Naive thymus-derived CD4-positive, alpha-beta T cell (primary cell): ENCODE data around the gene BTBD2. TPM values are rescaled to one million over a fixed set of nuclear protein-coding genes. Genes with fewer than 3 reads are reported as not detected.

Experiments used
- ATAC-seq: fragments of 150-1000 bp; cut with Tn5 transposase; 2 replicates; pipeline ENCODE4 v1.10.0; 2021; ENCODE audit warnings: mild to moderate bottlenecking, moderate library complexity
- CTCF ChIA-PET: fragments of 350-600 bp; sonication (Branson Sonifier 250); formaldehyde crosslinking; loops from one replicate; lab custom pipeline; 2021; ENCODE audit warnings: antibody characterized with exemption; lab: Charles Lee
- POLR2A ChIA-PET: fragments of 350-600 bp; sonication (Branson Sonifier 250); formaldehyde crosslinking; loops from one replicate; lab custom pipeline; 2021; ENCODE audit warnings: antibody characterized with exemption, inconsistent platforms; lab: Charles Lee
- DNase-seq, 9 donors: peaks; one replicate each; pipeline versions ENCODE4 v3.0.0 to v3.0.0-alpha.2; 2020 to 2022; ENCODE audit warnings: mixed read lengths in 1 of 9
- H3K27ac ChIP-seq: one replicate; pipeline ENCODE4 v1.7.0; 2013; ENCODE audit warnings: mild to moderate bottlenecking, low read depth, low read length, moderate library complexity
- H3K27me3 ChIP-seq, 2 donors: one replicate each; pipeline ENCODE4 v1.7.0; 2013; ENCODE audit warnings: low read length in 2 of 2, mild to moderate bottlenecking in 2 of 2, moderate library complexity in 2 of 2; ENCODE audit not compliant: control insufficient read depth in 2 of 2, insufficient read depth in 2 of 2
- H3K36me3 ChIP-seq, 3 experiments: 1 replicate in 2 of 3; 2 replicates in 1 of 3; pipeline ENCODE4 v1.7.0; 2013; ENCODE audit warnings: low read length in 3 of 3, mild to moderate bottlenecking in 3 of 3, moderate library complexity in 1 of 3; ENCODE audit not compliant: insufficient read depth in 3 of 3, control insufficient read depth in 2 of 3
- H3K4me1 ChIP-seq, 2 donors: one replicate each; pipeline ENCODE4 v1.7.0; 2013; ENCODE audit warnings: low read length in 2 of 2, mild to moderate bottlenecking in 2 of 2, moderate library complexity in 1 of 2; ENCODE audit not compliant: control insufficient read depth in 2 of 2, insufficient read depth in 2 of 2
- H3K4me3 ChIP-seq: 2 replicates; pipeline ENCODE4 v1.7.0; 2013; ENCODE audit warnings: mild to moderate bottlenecking, low read length
- H3K9me3 ChIP-seq, 3 experiments: 1 replicate in 2 of 3; 2 replicates in 1 of 3; pipeline ENCODE4 v1.7.0; 2013; ENCODE audit warnings: low read length in 3 of 3; ENCODE audit not compliant: control insufficient read depth in 2 of 3
- H3K27ac Mint-ChIP-seq, 9 donors: one replicate each; pipeline ENCODE4 v1.8.0; 2020 to 2022; ENCODE audit warnings: mixed read lengths in 9 of 9, mild to moderate bottlenecking in 8 of 9, moderate library complexity in 5 of 9, inconsistent platforms in 2 of 9
- H3K27me3 Mint-ChIP-seq, 5 donors: one replicate each; pipeline ENCODE4 v1.8.0; 2021 to 2022; ENCODE audit warnings: mixed read lengths in 5 of 5, mild to moderate bottlenecking in 1 of 5
- H3K36me3 Mint-ChIP-seq, 5 donors: one replicate each; pipeline ENCODE4 v1.8.0; 2020 to 2022; ENCODE audit warnings: mixed read lengths in 5 of 5, mild to moderate bottlenecking in 3 of 5, inconsistent platforms in 1 of 5
- H3K4me1 Mint-ChIP-seq, 7 donors: one replicate each; pipeline ENCODE4 v1.8.0; 2020 to 2022; ENCODE audit warnings: mixed read lengths in 7 of 7, mild to moderate bottlenecking in 3 of 7, inconsistent platforms in 1 of 7
- H3K4me3 Mint-ChIP-seq, 10 donors: one replicate each; pipeline ENCODE4 v1.8.0; 2020 to 2022; ENCODE audit warnings: mild to moderate bottlenecking in 10 of 10, mixed read lengths in 10 of 10, moderate library complexity in 6 of 10, inconsistent platforms in 2 of 10
- H3K9me3 Mint-ChIP-seq, 11 donors: one replicate each; pipeline ENCODE4 v1.8.0; 2020 to 2022; ENCODE audit warnings: mixed read lengths in 11 of 11, mild to moderate bottlenecking in 4 of 11, inconsistent platforms in 1 of 11, moderate library complexity in 1 of 11
- intact Hi-C, 2 donors: fragments of 100-400 bp; cut with micrococcal nuclease; formaldehyde crosslinking; loops; one replicate each; pipeline ENCODE4 v1.15.1; 2023
- polyA plus RNA-seq, 2 donors: library from polyadenylated mRNA; unstranded; fragments of 300-500 nt; fragmentation: Illumina TruSeq; gene quantifications; one replicate each; pipeline ENCODE4 v1.2.3, GENCODE V29; 2021
- total RNA-seq, 6 experiments: library from RNA in 5 of 6; stranded (reverse) in 5 of 6; gene quantifications; 1 replicate in 5 of 6; 2 replicates in 1 of 6; pipeline ENCODE4 v1.2.3 and lab custom pipeline; 2021 to 2026

BTBD2 gene
- total and polyA plus RNA-seq, 7 experiments from 2014 or later = 5.2 to 70.8 (median 62.5) TPM

DNA sequence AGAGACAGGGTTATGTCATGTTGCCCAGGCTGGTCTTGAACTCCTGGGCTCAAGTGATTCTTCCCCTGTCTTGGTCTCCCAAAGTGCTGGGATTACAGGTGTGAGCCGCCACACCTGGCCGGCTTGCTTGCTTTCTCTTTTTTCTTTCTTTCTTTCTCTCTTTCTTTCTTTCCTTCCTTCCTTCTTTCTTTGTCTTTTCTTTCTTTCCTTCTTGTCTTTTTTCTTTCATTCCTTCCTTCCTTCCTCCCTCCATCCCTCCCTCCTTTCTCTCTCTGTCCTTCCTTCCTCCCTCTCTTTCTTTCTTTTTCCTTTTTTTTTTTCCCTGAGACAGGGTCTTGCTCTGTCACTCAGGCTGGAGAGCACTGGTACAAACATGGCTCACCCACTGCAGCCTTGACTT lies 6.8 kb upstream of the BTBD2 start:
- Histone ChIP-seq H3K36me3 (no peaks in the 10 kb centered on the region), H3K27me3 (no peaks in the 10 kb centered on the region), H3K4me1 (no peaks in the 10 kb centered on the region), H3K27ac (no peak overlapping the region), H3K4me3 (no peak overlapping the region), H3K9me3 (no peaks in the 10 kb centered on the region)
- ChIA-PET POLR2A (interaction anchor here (0.6 to 1.6 kb wide), 4 partner anchors 17 to 44 kb away, joined by 3 to 5 read pairs (median 4); no protein-coding TSS in a partner anchor), CTCF (interaction anchor here (0.6 kb wide), 1 partner anchor 70 kb away, joined by 5 read pairs; no protein-coding TSS in a partner anchor)
- H3K27me3 Mint-ChIP-seq = peaks cover 0 to 4% (median 0%) of the 10 kb centered on the region in 5 donors
- H3K36me3 Mint-ChIP-seq = peaks cover 0 to 6% (median 0%) of the 10 kb centered on the region in 5 donors
- H3K9me3 Mint-ChIP-seq = peaks cover 0 to 5% (median 0%) of the 10 kb centered on the region in 11 donors
- H3K4me3 Mint-ChIP-seq = no peak overlapping the region
- intact Hi-C loops = no loop called here
- ATAC-seq = no peak
- H3K4me1 Mint-ChIP-seq = peaks cover 0 to 8% (median 5%) of the 10 kb centered on the region in 7 donors
- no peak for DNase-seq
- H3K27ac Mint-ChIP-seq = peak overlapping the region in 2 of 9 donors; percentile 33 to 62

DNA sequence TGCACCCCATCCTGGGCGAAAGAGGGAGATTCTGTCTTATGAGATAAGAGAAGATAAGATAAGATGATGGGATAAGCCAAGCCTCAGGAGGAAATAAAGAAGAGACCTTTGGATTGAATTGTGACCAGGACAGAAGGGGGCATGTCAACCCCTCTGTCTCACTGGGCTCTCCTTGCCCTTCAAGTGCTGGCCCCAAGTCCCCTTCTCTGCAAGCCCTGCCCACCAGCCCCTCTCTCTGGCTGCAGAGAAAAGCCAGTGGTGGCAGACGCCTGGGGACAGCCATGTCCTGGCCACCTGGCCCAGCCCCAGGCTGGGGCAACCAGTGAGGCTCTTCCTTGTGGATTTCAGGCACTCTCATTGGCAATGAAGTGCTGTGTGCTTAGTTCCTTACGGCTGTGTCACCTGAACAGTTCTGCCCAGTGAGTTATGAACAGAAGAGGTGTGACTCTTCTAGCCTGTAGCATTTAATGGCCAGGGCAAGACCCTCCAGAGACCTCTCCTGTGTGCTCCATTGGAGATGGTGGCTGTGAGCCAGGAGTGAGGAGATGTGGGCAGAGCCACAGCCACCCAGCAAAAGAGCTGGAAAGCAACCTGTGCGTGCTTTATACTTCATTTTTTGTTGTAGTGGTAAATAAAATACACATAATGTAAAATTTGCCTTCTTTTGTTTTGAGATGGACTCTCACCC lies 6.1 kb upstream of the BTBD2 start:
- ATAC-seq = no peak
- no peaks in the 10 kb centered on the region for H3K27me3 ChIP-seq
- Mint-ChIP-seq H3K4me1 (peaks cover 0 to 8% (median 5%) of the 10 kb centered on the region in 7 donors), H3K27ac (no peak overlapping the region), H3K36me3 (peaks cover 0 to 6% (median 0%) of the 10 kb centered on the region in 5 donors), H3K27me3 (peaks cover 0 to 4% (median 0%) of the 10 kb centered on the region in 5 donors), H3K9me3 (peaks cover 0 to 5% (median 0%) of the 10 kb centered on the region in 11 donors), H3K4me3 (no peak overlapping the region)
- CTCF ChIA-PET = no interaction called here
- H3K4me3 ChIP-seq = no peak overlapping the region
- intact Hi-C loops = no loop called here
- no peak overlapping the region for H3K27ac ChIP-seq
- no peaks in the 10 kb centered on the region for H3K36me3 ChIP-seq
- H3K9me3 ChIP-seq = no peaks in the 10 kb centered on the region
- POLR2A ChIA-PET = interaction anchor here (0.7 to 1.6 kb wide), 2 partner anchors 20 to 383 kb away, joined by 3 to 5 read pairs; no protein-coding TSS in a partner anchor
- DNase-seq = no peak
- H3K4me1 ChIP-seq = no peaks in the 10 kb centered on the region

DNA sequence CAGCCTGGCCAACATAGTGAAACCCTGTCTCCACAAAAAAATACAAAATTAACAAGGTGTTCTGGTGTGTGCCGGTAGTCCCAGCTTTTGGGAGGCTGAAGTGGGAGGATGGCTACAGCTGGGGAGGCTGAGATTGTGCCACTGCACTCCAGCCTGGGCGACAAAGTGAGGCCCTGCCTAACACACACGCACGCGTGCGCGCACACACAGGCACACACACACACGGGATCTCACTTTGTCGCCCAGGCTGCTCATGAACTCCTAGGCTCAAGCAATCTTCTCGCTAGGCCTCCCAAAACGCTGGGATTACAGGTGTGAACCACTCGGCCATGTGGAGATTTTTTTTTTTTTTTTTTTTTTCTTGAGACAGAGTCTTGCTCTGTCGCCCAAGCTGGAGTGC lies 3.2 kb upstream of the BTBD2 start:
- ATAC-seq = no peak
- Mint-ChIP-seq H3K9me3 (peaks cover 0 to 2% (median 0%) of the 10 kb centered on the region in 11 donors), H3K36me3 (peaks cover 0 to 2% (median 0%) of the 10 kb centered on the region in 5 donors), H3K27ac (no peak overlapping the region), H3K27me3 (peaks cover 0 to 4% (median 0%) of the 10 kb centered on the region in 5 donors), H3K4me1 (peaks cover 0 to 14% (median 10%) of the 10 kb centered on the region in 7 donors), H3K4me3 (no peak overlapping the region)
- intact Hi-C loops = loop anchor here (1.0 to 2.0 kb wide), 11 partner anchors 24 to 217 kb away; partner anchors contain the start of genes AP3D1 (in 1 of the 2), IZUMO4 (in 1 of the 2), MKNK2 (in 1 of the 2) and MOB3A (in 1 of the 2)
- CTCF ChIA-PET = interaction anchor here (0.7 to 2.1 kb wide), 5 partner anchors 19 to 136 kb away, joined by 3 to 11 read pairs (median 6); partner anchors contain the start of gene IZUMO4
- no peaks in the 10 kb centered on the region for H3K4me1 ChIP-seq
- no peaks in the 10 kb centered on the region for H3K9me3 ChIP-seq
- no peaks in the 10 kb centered on the region for H3K27me3 ChIP-seq
- DNase-seq = no peak
- no peak overlapping the region for H3K27ac ChIP-seq
- no peaks in the 10 kb centered on the region for H3K36me3 ChIP-seq
- POLR2A ChIA-PET = interaction anchor here (0.6 to 1.7 kb wide), 5 partner anchors 31 to 75 kb away, joined by 3 to 11 read pairs (median 6); no protein-coding TSS in a partner anchor
- H3K4me3 ChIP-seq = no peak overlapping the region

DNA sequence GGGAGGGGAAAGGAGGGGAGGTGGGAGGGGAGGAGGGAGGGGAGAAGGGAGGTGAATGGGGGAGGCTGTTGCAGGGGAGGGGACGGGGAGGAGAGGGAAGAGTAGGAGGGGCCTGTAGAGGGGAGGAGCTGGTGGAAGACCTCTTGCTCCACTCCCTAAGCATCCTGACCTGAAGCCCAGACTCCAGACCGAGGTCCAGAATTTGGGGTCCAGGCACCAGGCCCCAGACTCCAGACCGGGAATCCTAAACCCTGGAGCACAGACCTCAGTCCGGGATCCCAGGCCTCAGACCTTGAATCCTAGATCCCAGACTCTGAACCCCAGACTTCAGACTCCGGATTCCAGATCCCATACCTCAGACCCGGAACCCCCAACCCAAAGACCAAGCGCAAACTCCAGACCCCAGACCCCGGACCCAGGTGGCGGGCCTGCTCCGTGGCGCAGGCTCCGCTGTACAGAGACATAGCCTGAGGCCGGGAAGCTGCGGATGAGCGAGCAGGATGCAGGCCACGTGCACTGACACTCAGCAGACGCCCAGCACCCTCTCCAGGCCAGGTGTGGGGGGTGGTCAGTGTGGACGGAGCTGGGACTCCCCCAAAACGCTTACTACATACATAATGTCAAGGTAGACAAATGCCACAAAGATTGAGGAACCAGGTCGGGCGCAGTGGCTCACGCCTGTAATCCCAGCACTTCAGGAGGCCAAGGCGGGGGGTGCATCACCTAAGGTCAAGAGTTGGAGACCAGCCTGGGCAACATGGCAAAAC lies 710 bp upstream of the BTBD2 start:
- Histone ChIP-seq H3K27me3 (no peaks in the 10 kb centered on the region), H3K4me1 (no peaks in the 10 kb centered on the region), H3K36me3 (peaks cover 0 to 8% (median 0%) of the 10 kb centered on the region in 3 experiments), H3K4me3 (no peak overlapping the region), H3K9me3 (no peaks in the 10 kb centered on the region), H3K27ac (peak overlapping the region; percentile 37)
- H3K4me1 Mint-ChIP-seq = peaks cover 4 to 28% (median 16%) of the 10 kb centered on the region in 7 donors
- ChIA-PET CTCF (interaction anchor here (0.7 to 1.2 kb wide), 2 partner anchors 70 to 88 kb away, joined by 3 read pairs; no protein-coding TSS in a partner anchor), POLR2A (interaction anchor here (0.6 to 2.1 kb wide), 6 partner anchors 8 to 79 kb away, joined by 3 to 6 read pairs (median 4); partner anchors contain the start of gene MKNK2)
- ATAC-seq = peak; percentile 65
- peak in 7 of 9 donors; percentile 26 to 78 (median 56) for DNase-seq
- H3K4me3 Mint-ChIP-seq = peak overlapping the region in 9 of 10 donors; percentile 48 to 79 (median 59)
- H3K27me3 Mint-ChIP-seq = no peaks in the 10 kb centered on the region
- H3K9me3 Mint-ChIP-seq = no peaks in the 10 kb centered on the region
- H3K27ac Mint-ChIP-seq = peak overlapping the region in 8 of 9 donors; percentile 29 to 81 (median 60)
- H3K36me3 Mint-ChIP-seq = peaks cover 0 to 11% (median 8%) of the 10 kb centered on the region in 5 donors
- intact Hi-C loops = loop anchor here in 1 of 2 donors (1.0 kb wide), 2 partner anchors 26 to 80 kb away; partner anchors contain the start of genes IZUMO4 and MOB3A

DNA sequence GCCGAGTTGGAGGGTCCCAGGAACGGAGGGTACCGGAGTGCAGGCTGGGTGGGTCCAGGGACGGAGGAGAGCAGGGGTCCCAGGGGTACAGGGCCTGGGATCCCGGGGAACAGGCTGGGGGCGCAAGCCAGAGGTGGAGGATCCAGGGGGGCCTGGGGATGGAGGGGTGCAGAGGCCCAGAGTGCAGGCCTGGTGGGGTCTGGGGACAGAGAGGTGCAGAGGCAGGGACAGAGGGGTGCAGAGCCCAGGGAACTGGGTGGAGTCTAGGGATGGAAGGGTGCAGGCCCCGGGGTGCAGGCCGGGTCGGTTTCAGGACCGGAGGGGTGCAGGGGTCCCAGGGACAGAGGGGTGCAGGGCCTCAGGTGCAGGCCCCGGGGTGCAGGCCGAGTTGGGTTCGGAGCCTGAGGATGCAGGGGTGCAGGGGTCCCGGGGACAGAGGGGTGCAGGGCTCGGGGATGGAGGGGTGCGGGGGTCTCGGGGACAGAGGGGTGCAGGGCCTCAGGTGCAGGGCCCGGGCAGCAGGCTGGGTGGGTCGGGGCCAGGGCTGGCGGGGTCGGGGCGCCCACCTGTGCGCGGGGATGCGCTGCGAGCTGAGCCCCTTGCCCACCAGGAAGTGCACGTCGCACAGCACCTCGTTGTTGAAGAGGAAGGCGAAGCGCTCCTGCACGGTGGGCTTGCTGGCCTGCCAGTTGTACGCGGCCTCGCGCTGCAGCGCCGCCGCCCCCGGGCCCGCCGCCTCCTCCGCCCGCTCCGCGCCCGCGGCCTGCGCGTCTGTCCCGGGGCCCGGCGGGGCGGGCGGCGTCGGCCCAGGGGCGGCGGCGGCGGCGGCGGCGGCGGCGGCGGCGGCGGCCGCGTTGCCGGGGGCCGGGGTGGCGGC lies 545 bp downstream of the BTBD2 start:
- H3K9me3 Mint-ChIP-seq = no peaks in the 10 kb centered on the region

More for the DNA sequence above, 545 bp downstream of the BTBD2 start:
- Histone ChIP-seq H3K27me3 (no peaks in the 10 kb centered on the region), H3K4me1 (no peaks in the 10 kb centered on the region), H3K36me3 (peaks cover 0 to 8% (median 0%) of the 10 kb centered on the region in 3 experiments), H3K9me3 (no peaks in the 10 kb centered on the region), H3K4me3 (no peak overlapping the region), H3K27ac (peak overlapping the region; percentile 40)
- ChIA-PET POLR2A (interaction anchor here (0.6 kb wide), 1 partner anchor 72 kb away, joined by 4 read pairs; no protein-coding TSS in a partner anchor), CTCF (no interaction called here)
- peaks cover 9 to 35% (median 17%) of the 10 kb centered on the region in 7 donors for H3K4me1 Mint-ChIP-seq
- no peaks in the 10 kb centered on the region for H3K27me3 Mint-ChIP-seq
- ATAC-seq (peak; percentile 52), DNase-seq (peak in 2 of 9 donors; percentile 31 to 36)
- H3K4me3 Mint-ChIP-seq = peak overlapping the region in 9 of 10 donors; percentile 45 to 80 (median 68)
- peak overlapping the region in 6 of 9 donors; percentile 17 to 67 (median 38) for H3K27ac Mint-ChIP-seq
- intact Hi-C loops = no loop called here
- H3K36me3 Mint-ChIP-seq = peaks cover 0 to 18% (median 11%) of the 10 kb centered on the region in 5 donors
